HG03108 (cell line): ENCODE data around the gene ELK1.

Source experiments
- ATAC-seq: cut with Tn5 transposase; IDR thresholded peaks from one replicate; pipeline ENCODE4 v1.9.1; 2021; ENCODE audit warnings: moderate library complexity; ENCODE audit not compliant: unreplicated experiment

Gene ELK1

GRCh38 chrX:47646636-47647035 lies 3.7 kb downstream of the ELK1 start:
- ATAC-seq, result no peak

GRCh38 chrX:47645530-47645929 lies 4.8 kb downstream of the ELK1 start:
- ATAC-seq, result no peak

- no peak for ATAC-seq
Measured at GRCh38 chrX:47644557-47645091, 5.7 kb downstream of the ELK1 start.

GRCh38 chrX:47643926-47644325 lies 6.4 kb downstream of the ELK1 start:
- no peak for ATAC-seq

- ATAC-seq, result no peak
Measured at GRCh38 chrX:47638816-47639215, 11.5 kb downstream of the ELK1 start.

GRCh38 chrX:47637546-47638195 lies 12.7 kb downstream of the ELK1 start:
- ATAC-seq, result peak; percentile 60

- ATAC-seq, result no peak
Measured at GRCh38 chrX:47634871-47635575, 15.3 kb downstream of the ELK1 start.

GRCh38 chrX:47633689-47634590 lies 16.4 kb downstream of the ELK1 start:
- no peak for ATAC-seq

- no peak for ATAC-seq
Measured at GRCh38 chrX:47632666-47633065, 17.7 kb downstream of the ELK1 start.

GRCh38 chrX:47631676-47632075 lies 18.7 kb downstream of the ELK1 start:
- ATAC-seq, result no peak

GRCh38 chrX:47629419-47630200 lies 20.8 kb downstream of the ELK1 start, which contains the start of gene CFP:
Gene CFP (minus strand): TSS chrX:47629930. CDS start chrX:47629844, 86 bp downstream.
- no peak for ATAC-seq

- no peak for ATAC-seq
Measured at GRCh38 chrX:47628982-47629381, 21.4 kb downstream of the ELK1 start.

- no peak for ATAC-seq
Measured at GRCh38 chrX:47625365-47625764, 25.0 kb downstream of the ELK1 start.

GRCh38 chrX:47623540-47624027 lies 26.8 kb downstream of the ELK1 start:
- no peak for ATAC-seq

GRCh38 chrX:47621851-47622250 lies 28.5 kb downstream of the ELK1 start:
- no peak for ATAC-seq

GRCh38 chrX:47620303-47620685 lies 30.1 kb downstream of the ELK1 start:
- no peak for ATAC-seq

GRCh38 chrX:47619486-47620302 lies 30.7 kb downstream of the ELK1 start, which contains the start of gene SYN1:
Gene SYN1 (minus strand): TSS chrX:47619857. CDS start chrX:47619728, 129 bp downstream.
- ATAC-seq, result peak; percentile 60

- no peak for ATAC-seq
Measured at GRCh38 chrX:47618923-47619485, 31.4 kb downstream of the ELK1 start.

GRCh38 chrX:47614618-47615017 lies 35.7 kb downstream of the ELK1 start:
- no peak for ATAC-seq
